GM12878 (cell line): Measurements from ENCODE around the gene DRAP1. TPM values are rescaled to one million over a fixed set of nuclear protein-coding genes. Genes with fewer than 3 reads are reported as not detected.
A peak's percentile ranks its signal among the peaks of the same experiment; 100 is the strongest.

Source experiments
- ATAC-seq: fragments of 200-7000 bp; cut with Tn5 transposase; 3 replicates; pipeline ENCODE4 v1.9.1; 2020; ENCODE audit warnings: mild to moderate bottlenecking, moderate library complexity
- BruUV-seq: library from RNA; stranded (reverse); fragments of 400-500 nt; replicated peaks from 2 replicates; lab custom pipeline; 2021; lab: Mats Ljungman, UMichigan
- CTCF ChIA-PET: fragments of 300-600 bp; sonication (Branson Sonifier 250); formaldehyde crosslinking; extraction: SDS; loops from one replicate; lab custom pipeline; 2021; ENCODE audit warnings: inconsistent platforms; lab: Yijun Ruan, JAX
- POLR2A ChIA-PET: fragments of 350-600 bp; formaldehyde crosslinking; extraction: SDS; loops from one replicate; lab custom pipeline; 2021; ENCODE audit warnings: inconsistent platforms; lab: Charles Lee
- RAD21 ChIA-PET: fragments of 300-600 bp; sonication (Branson Sonifier 250); formaldehyde crosslinking; loops from one replicate; lab custom pipeline; 2023; ENCODE audit warnings: antibody characterized with exemption; ENCODE audit not compliant: unreplicated experiment; lab: Charles Lee
- SMC1A ChIA-PET: fragments of 300-600 bp; sonication (Branson Sonifier 250); formaldehyde crosslinking; loops from one replicate; lab custom pipeline; 2023; ENCODE audit not compliant: unreplicated experiment, uncharacterized antibody; lab: Charles Lee
- DNase-seq: peaks from one replicate; pipeline ENCODE4 v3.0.0-alpha.2; 2011; ENCODE audit warnings: low read depth, low spot score
- FAIRE-seq: peaks from 3 replicates; lab custom pipeline; 2011; peaks lifted over from hg19 to GRCh38; lab: Jason Lieb, UNC
- H2AFZ ChIP-seq: 2 replicates; pipeline ENCODE4 v1.6.0; 2011; ENCODE audit warnings: low read depth, low read length, control low read depth; ENCODE audit not compliant: control insufficient read depth
- H3K27ac ChIP-seq: 2 replicates; pipeline ENCODE4 v1.5.1; 2011; ENCODE audit warnings: control low read depth; ENCODE audit not compliant: control insufficient read depth, insufficient read depth
- H3K27me3 ChIP-seq, 2 experiments: replicated peaks in 1 of 2; 2 replicates each; pipeline versions ENCODE4 v1.6.0 to v1.6.1; 2011; ENCODE audit warnings: low read length in 1 of 2; ENCODE audit not compliant: control insufficient read depth in 2 of 2, insufficient read depth in 2 of 2
- H3K36me3 ChIP-seq, 2 experiments: 2 replicates each; pipeline ENCODE4 v1.5.1; 2011; ENCODE audit warnings: low read length in 1 of 2; ENCODE audit not compliant: control insufficient read depth in 2 of 2, insufficient read depth in 2 of 2
- H3K4me1 ChIP-seq: 2 replicates; pipeline ENCODE4 v1.6.1; 2011; ENCODE audit warnings: mild to moderate bottlenecking, low read length, moderate library complexity, mixed read lengths; ENCODE audit not compliant: control insufficient read depth, insufficient read depth
- H3K4me2 ChIP-seq: 2 replicates; pipeline ENCODE4 v1.6.0; 2011; ENCODE audit warnings: control low read depth; ENCODE audit not compliant: control insufficient read depth, insufficient read depth
- H3K4me3 ChIP-seq: fragments of 200-600 bp; sonication (generic); 2 replicates; pipeline ENCODE4 v1.5.1; 2016
- H3K79me2 ChIP-seq: 2 replicates; pipeline ENCODE4 v1.6.0; 2011; ENCODE audit warnings: low read length; ENCODE audit not compliant: control insufficient read depth, insufficient read depth
- H3K9ac ChIP-seq: 2 replicates; pipeline ENCODE4 v1.8.0; 2011; ENCODE audit warnings: low read length, control low read depth, mixed read lengths; ENCODE audit not compliant: control insufficient read depth, insufficient read depth
- H3K9me3 ChIP-seq: replicated peaks from 3 replicates; pipeline ENCODE4 v1.5.1; 2011; ENCODE audit warnings: mild to moderate bottlenecking, low read length; ENCODE audit not compliant: control insufficient read depth, insufficient read depth
- H4K20me1 ChIP-seq: 2 replicates; pipeline ENCODE4 v1.6.0; 2011; ENCODE audit not compliant: control insufficient read depth, insufficient read depth
- CEBPB ChIP-seq, 2 experiments: fragments of 150-350 bp in 1 of 2; IDR thresholded peaks; 2 replicates each; pipeline ENCODE4 v1.6.1; 2012 to 2014; ENCODE audit warnings: low read depth in 2 of 2, low read length in 2 of 2, borderline replicate concordance in 1 of 2, inconsistent platforms in 1 of 2
- CHD2 ChIP-seq: IDR thresholded peaks from 2 replicates; pipeline ENCODE4 v1.6.1; 2011; ENCODE audit warnings: low read depth, low read length, improper control_type of control experiment, borderline replicate concordance
- CREB1 ChIP-seq: IDR thresholded peaks from 2 replicates; pipeline ENCODE4 v1.6.1; 2012; ENCODE audit warnings: low read depth, mild to moderate bottlenecking, inconsistent platforms
- LARP7 ChIP-seq: fragments of 450-650 bp; IDR thresholded peaks from 2 replicates; pipeline ENCODE4 v1.6.1; 2017; ENCODE audit warnings: mild to moderate bottlenecking
- NBN ChIP-seq: fragments of 450-650 bp; IDR thresholded peaks from 2 replicates; pipeline ENCODE4 v1.6.1; 2016
- PAX8 ChIP-seq: fragments of 450-650 bp; IDR thresholded peaks from 2 replicates; pipeline ENCODE4 v1.6.1; 2017; ENCODE audit warnings: mild to moderate bottlenecking, moderate library complexity
- PML ChIP-seq: IDR thresholded peaks from 2 replicates; pipeline ENCODE4 v1.6.1; 2012; ENCODE audit warnings: low read length, inconsistent platforms
- RELA ChIP-seq: fragments of 450-650 bp; IDR thresholded peaks from 2 replicates; pipeline ENCODE4 v1.8.0; 2014; ENCODE audit warnings: borderline replicate concordance; ENCODE audit not compliant: partially characterized antibody
- TAF1 ChIP-seq: IDR thresholded peaks from 2 replicates; pipeline ENCODE4 v1.6.1; 2011; ENCODE audit warnings: mild to moderate bottlenecking, low read depth, low read length, borderline replicate concordance
- WGBS: methylation state at CpG from one replicate; pipeline ENCODE4 v1.1.6; 2016; ENCODE audit warnings: low lambda C conversion rate; ENCODE audit not compliant: insufficient replicate concordance, insufficient coverage; ENCODE audit errors: missing lambda C conversion rate; 5-methylcytosine and 5-hydroxymethylcytosine counted together
- in situ Hi-C: fragments of 300-500 bp; cut with MboI; formaldehyde crosslinking; loops from 9 replicates; pipeline ENCODE4 v1.14.3; 2018; ENCODE audit warnings: mixed read lengths
- intact Hi-C: fragments of 100-400 bp; cut with micrococcal nuclease; formaldehyde crosslinking; loops from one replicate; pipeline ENCODE4 v1.14.2; 2022; ENCODE audit not compliant: unreplicated experiment
- polyA plus RNA-seq, 11 experiments: library from polyadenylated mRNA; depleted of rRNA in 4 of 11; unstranded in 6 of 11; stranded (reverse) in 5 of 11; fragments of >200 nt; fragmentation: Nextera tagmentation in 4 of 11; fragmentation: Illumina TruSeq in 1 of 11; extraction: Ambion mirVana in 4 of 11; extraction: Trizol in 1 of 11; gene quantifications; 1 replicate in 1 of 11; 2 replicates in 10 of 11; pipeline versions ENCODE4 v1.2.1 to v1.2.3, GENCODE V29; 2011 to 2016; ENCODE audit warnings: inconsistent platforms in 2 of 11, missing spikeins in 2 of 11, low read depth in 1 of 11
- total RNA-seq, 4 experiments: library from RNA; depleted of rRNA in 3 of 4; stranded (reverse); fragments of >200 nt in 3 of 4; fragmentation: Illumina TruSeq in 1 of 4; extraction: Trizol in 1 of 4; gene quantifications; 2 replicates each; pipeline versions ENCODE4 v1.2.1 to v1.2.3, GENCODE V29; 2013 to 2021
- TF ChIP-seq, protein P1 (sequence below): fragments of 450-650 bp; IDR thresholded peaks from 2 replicates; pipeline ENCODE4 v1.6.1; 2017; ENCODE audit warnings: antibody characterized with exemption, mild to moderate bottlenecking, moderate library complexity
- TF ChIP-seq, protein P2 (sequence below): fragments of 450-650 bp; IDR thresholded peaks from 2 replicates; pipeline ENCODE4 v1.6.1; 2017; ENCODE audit warnings: low read depth, mild to moderate bottlenecking, moderate library complexity
- TF ChIP-seq, protein P3 (sequence below): IDR thresholded peaks from 2 replicates; pipeline ENCODE4 v1.6.1; 2011; ENCODE audit warnings: mild to moderate bottlenecking, low read depth, low read length, moderate library complexity; ENCODE audit not compliant: insufficient replicate concordance

The DRAP1 gene
- total and polyA plus RNA-seq, 10 of the 15 experiments (the other 5 are each of a cell fraction or from before 2014, with no cell fraction given), result 9.4 to 163 (median 114) TPM

DNA sequence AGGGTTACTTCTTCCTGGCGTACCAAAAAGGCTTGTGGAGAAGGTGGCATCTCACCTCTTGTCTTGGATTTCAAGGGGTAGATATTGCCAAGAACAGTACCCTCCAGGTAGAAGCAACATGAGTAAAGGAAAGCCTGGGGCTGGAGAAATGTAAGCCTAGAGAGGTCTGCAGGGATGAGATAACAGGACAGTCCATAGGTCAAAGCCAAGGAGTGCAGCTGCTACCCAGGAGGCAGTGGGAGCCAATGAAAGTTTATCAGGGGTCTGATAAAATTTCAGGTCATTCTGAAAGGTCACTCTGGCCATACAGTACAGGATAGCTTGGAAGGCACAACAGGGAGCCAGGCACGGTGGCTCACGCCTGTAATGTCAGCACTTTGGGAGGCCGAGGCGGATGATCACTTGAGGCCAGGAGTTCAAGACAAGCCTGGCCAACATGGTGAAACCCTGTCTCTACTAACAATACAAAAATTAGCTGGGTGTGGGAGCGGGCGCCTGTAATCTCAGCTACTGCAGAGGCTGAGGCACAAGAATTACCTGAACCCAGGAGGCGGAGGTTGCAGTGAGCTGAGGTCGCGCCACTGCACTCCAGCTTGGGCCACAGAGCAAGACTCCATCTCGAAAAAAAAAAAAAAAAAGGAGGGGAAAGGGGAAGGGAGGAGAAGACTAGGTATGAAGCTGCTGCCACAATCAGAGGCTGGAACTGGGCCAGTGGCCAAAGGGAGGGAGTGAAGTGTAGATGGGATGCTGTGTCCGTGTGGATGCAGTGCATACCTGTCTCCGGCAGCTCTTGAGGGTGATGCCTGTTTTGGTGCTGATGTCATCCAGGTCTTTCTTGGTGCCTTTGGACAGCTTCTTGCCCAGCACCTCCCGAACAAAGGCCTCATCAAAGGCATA is 32.2 kb upstream of the DRAP1 start:
- in situ Hi-C loops, result no loop called here
- ChIA-PET RAD21 (interaction anchor here (1.7 to 8.0 kb wide), 6 partner anchors 11 to 105 kb away, joined by 4 to 76 read pairs (median 20); partner anchors contain the start of genes CFL1 and MUS81), CTCF (interaction anchor here (0.6 to 11.0 kb wide), 17 partner anchors 12 to 399 kb away, joined by 3 to 167 read pairs (median 7); partner anchors contain the start of genes CFL1, FOSL1, MUS81 and RNASEH2C), POLR2A (interaction anchor here (0.6 to 4.9 kb wide), 10 partner anchors 9 to 143 kb away, joined by 3 to 62 read pairs (median 7); partner anchors contain the start of genes BANF1, CFL1, EIF1AD and MUS81), SMC1A (interaction anchor here (0.6 to 6.7 kb wide), 9 partner anchors 13 to 98 kb away, joined by 3 to 52 read pairs (median 4); partner anchors contain the start of genes CFL1, FOSL1 and MUS81)
- FAIRE-seq (no peak), DNase-seq (no peak), ATAC-seq (no peak)
- intact Hi-C loops, result no loop called here
- Histone ChIP-seq H3K4me3 (peak overlapping the region; percentile 90), H3K4me1 (peaks cover 23% of the 10 kb centered on the region), H3K4me2 (peak overlapping the region; percentile 88), H3K9me3 (no peaks in the 10 kb centered on the region), H3K9ac (peak overlapping the region; percentile 73), H2AFZ (no peak overlapping the region), H3K36me3 (peaks cover 12 to 25% of the 10 kb centered on the region in 2 experiments), H3K27ac (peak overlapping the region; percentile 70; the same call in 1 of the 2 replicates), H4K20me1 (no peaks in the 10 kb centered on the region), H3K79me2 (peaks cover 37% of the 10 kb centered on the region), H3K27me3 (no peaks in the 10 kb centered on the region)
- BruUV-seq, result no TSS peak
- 68% methylated on average over 13 of the region's 14 CpGs for WGBS
- TF ChIP-seq CHD2 (no peak), RELA (no peak), PML (no peak), PAX8 (no peak), CREB1 (no peak), TAF1 (no peak), LARP7 (no peak), CEBPB (IDR thresholded peaks at IDR 0.05; ENCODE audit: borderline replicate concordance in 1 of 2, low read depth in 2 of 2, low read length in 2 of 2) (no peak), NBN (no peak)
- TF ChIP-seq, protein P1, sequence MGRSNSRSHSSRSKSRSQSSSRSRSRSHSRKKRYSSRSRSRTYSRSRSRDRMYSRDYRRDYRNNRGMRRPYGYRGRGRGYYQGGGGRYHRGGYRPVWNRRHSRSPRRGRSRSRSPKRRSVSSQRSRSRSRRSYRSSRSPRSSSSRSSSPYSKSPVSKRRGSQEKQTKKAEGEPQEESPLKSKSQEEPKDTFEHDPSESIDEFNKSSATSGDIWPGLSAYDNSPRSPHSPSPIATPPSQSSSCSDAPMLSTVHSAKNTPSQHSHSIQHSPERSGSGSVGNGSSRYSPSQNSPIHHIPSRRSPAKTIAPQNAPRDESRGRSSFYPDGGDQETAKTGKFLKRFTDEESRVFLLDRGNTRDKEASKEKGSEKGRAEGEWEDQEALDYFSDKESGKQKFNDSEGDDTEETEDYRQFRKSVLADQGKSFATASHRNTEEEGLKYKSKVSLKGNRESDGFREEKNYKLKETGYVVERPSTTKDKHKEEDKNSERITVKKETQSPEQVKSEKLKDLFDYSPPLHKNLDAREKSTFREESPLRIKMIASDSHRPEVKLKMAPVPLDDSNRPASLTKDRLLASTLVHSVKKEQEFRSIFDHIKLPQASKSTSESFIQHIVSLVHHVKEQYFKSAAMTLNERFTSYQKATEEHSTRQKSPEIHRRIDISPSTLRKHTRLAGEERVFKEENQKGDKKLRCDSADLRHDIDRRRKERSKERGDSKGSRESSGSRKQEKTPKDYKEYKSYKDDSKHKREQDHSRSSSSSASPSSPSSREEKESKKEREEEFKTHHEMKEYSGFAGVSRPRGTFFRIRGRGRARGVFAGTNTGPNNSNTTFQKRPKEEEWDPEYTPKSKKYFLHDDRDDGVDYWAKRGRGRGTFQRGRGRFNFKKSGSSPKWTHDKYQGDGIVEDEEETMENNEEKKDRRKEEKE, result no peak
- TF ChIP-seq, protein P2, sequence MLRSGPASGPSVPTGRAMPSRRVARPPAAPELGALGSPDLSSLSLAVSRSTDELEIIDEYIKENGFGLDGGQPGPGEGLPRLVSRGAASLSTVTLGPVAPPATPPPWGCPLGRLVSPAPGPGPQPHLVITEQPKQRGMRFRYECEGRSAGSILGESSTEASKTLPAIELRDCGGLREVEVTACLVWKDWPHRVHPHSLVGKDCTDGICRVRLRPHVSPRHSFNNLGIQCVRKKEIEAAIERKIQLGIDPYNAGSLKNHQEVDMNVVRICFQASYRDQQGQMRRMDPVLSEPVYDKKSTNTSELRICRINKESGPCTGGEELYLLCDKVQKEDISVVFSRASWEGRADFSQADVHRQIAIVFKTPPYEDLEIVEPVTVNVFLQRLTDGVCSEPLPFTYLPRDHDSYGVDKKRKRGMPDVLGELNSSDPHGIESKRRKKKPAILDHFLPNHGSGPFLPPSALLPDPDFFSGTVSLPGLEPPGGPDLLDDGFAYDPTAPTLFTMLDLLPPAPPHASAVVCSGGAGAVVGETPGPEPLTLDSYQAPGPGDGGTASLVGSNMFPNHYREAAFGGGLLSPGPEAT, result no peak
- TF ChIP-seq, protein P3, sequence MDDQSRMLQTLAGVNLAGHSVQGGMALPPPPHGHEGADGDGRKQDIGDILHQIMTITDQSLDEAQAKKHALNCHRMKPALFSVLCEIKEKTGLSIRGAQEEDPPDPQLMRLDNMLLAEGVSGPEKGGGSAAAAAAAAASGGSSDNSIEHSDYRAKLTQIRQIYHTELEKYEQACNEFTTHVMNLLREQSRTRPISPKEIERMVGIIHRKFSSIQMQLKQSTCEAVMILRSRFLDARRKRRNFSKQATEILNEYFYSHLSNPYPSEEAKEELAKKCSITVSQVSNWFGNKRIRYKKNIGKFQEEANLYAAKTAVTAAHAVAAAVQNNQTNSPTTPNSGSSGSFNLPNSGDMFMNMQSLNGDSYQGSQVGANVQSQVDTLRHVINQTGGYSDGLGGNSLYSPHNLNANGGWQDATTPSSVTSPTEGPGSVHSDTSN, result no peak
